A673 (cell line): ENCODE measurements around the gene SYT10. TPM values are rescaled to one million over a fixed set of nuclear protein-coding genes. Genes with fewer than 3 reads are reported as not detected.
A peak's percentile ranks its signal among the peaks of the same experiment; 100 is the strongest.

Experiments used
- BruUV-seq: library from RNA; stranded (reverse); fragments of 400-500 nt; replicated peaks from 2 replicates; lab custom pipeline; 2021; lab: Mats Ljungman, UMichigan
- CTCF ChIA-PET: fragments of 300-600 bp; sonication (Branson Sonifier 250); formaldehyde crosslinking; loops from one replicate; lab custom pipeline; 2022; ENCODE audit warnings: antibody characterized with exemption; lab: Charles Lee
- POLR2A ChIA-PET: fragments of 300-600 bp; sonication (Branson Sonifier 250); formaldehyde crosslinking; loops from one replicate; lab custom pipeline; 2022; ENCODE audit warnings: antibody characterized with exemption; ENCODE audit not compliant: low non-redundant PET; lab: Charles Lee
- DNase-seq: peaks from one replicate; pipeline ENCODE4 v3.0.0-alpha.2; 2015; ENCODE audit warnings: low spot score
- H3K27ac ChIP-seq: fragments of 200-600 bp; sonication (generic); 2 replicates; pipeline ENCODE4 v1.5.1; 2016; ENCODE audit warnings: mixed run types, low read depth, mild to moderate bottlenecking, mixed read lengths, antibody characterized with exemption, low read length; ENCODE audit not compliant: poor library complexity, severe bottlenecking
- H3K27me3 ChIP-seq: fragments of 200-600 bp; sonication (generic); replicated peaks from 2 replicates; pipeline ENCODE4 v1.6.1; 2017; ENCODE audit warnings: mixed run types, low read depth, mild to moderate bottlenecking, mixed read lengths, antibody characterized with exemption, low read length; ENCODE audit not compliant: insufficient read depth, poor library complexity
- H3K36me3 ChIP-seq: fragments of 200-600 bp; sonication (generic); 2 replicates; pipeline ENCODE4 v1.6.1; 2016; ENCODE audit warnings: mixed run types, mild to moderate bottlenecking, mixed read lengths, antibody characterized with exemption, low read length; ENCODE audit not compliant: insufficient read depth, poor library complexity, severe bottlenecking
- H3K4me1 ChIP-seq: fragments of 200-600 bp; sonication (generic); 2 replicates; pipeline ENCODE4 v1.6.1; 2017; ENCODE audit warnings: mixed run types, mild to moderate bottlenecking, mixed read lengths, antibody characterized with exemption, low read length; ENCODE audit not compliant: insufficient read depth, poor library complexity, severe bottlenecking
- H3K4me3 ChIP-seq: fragments of 200-600 bp; sonication (generic); 2 replicates; pipeline ENCODE4 v1.5.1; 2016; ENCODE audit warnings: low read depth, mixed run types, mild to moderate bottlenecking, mixed read lengths, low read length; ENCODE audit not compliant: poor library complexity, severe bottlenecking
- H3K9me3 ChIP-seq: fragments of 200-600 bp; sonication (generic); 2 replicates; pipeline ENCODE4 v1.6.1; 2016; ENCODE audit warnings: mixed run types, low read depth, mild to moderate bottlenecking, mixed read lengths, antibody characterized with exemption, low read length; ENCODE audit not compliant: poor library complexity, severe bottlenecking
- EZH2 ChIP-seq: fragments of 200-600 bp; sonication (generic); IDR thresholded peaks from 2 replicates; pipeline ENCODE4 v1.6.1; 2017; ENCODE audit warnings: borderline replicate concordance, low read depth, mild to moderate bottlenecking, mixed read lengths, antibody characterized with exemption, low read length; ENCODE audit not compliant: poor library complexity, severe bottlenecking
- intact Hi-C: fragments of 100-400 bp; cut with micrococcal nuclease; formaldehyde crosslinking; loops from one replicate; pipeline ENCODE4 v1.10.0; 2022; ENCODE audit not compliant: unreplicated experiment
- total RNA-seq: library from RNA; stranded (reverse); gene quantifications from 2 replicates; pipeline ENCODE4 v1.2.3, GENCODE V29; 2021
- TF ChIP-seq, protein P1 (sequence below): fragments of 300-800, 200-600 bp; sonication (generic); conservative IDR thresholded peaks from 2 replicates; pipeline ENCODE4 v1.5.1; 2017; ENCODE audit warnings: low read depth, mild to moderate bottlenecking, antibody characterized with exemption, low read length, moderate library complexity, mixed read lengths

Gene SYT10
- total RNA-seq, 1 experiment from 2014 or later, result not detected

DNA sequence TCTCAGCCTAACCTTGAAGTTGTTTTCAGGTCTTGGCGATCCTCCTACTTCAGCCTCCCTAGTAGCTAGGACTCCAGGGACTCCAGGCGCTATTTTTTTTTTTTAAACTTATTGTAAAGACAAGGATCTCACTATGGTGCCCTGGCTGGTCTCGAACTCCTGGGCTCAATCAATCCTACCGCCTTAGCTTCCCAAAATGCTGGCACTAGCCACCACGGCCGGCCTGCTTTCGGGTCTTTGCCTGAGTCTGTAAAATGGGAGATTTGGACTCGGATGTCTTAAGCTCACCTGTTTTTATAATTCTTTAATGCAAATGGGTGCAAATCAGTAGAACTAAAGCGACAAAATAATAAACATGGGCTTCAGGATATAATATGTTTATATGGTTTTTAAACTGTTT lies 858 bp upstream of the SYT10 start:
- POLR2A ChIA-PET, result no interaction called here
- H3K27ac ChIP-seq, result no peak overlapping the region
- CTCF ChIA-PET, result no interaction called here
- intact Hi-C loops, result no loop called here
- H3K4me3 ChIP-seq, result no peak overlapping the region
- TF ChIP-seq, protein P1, sequence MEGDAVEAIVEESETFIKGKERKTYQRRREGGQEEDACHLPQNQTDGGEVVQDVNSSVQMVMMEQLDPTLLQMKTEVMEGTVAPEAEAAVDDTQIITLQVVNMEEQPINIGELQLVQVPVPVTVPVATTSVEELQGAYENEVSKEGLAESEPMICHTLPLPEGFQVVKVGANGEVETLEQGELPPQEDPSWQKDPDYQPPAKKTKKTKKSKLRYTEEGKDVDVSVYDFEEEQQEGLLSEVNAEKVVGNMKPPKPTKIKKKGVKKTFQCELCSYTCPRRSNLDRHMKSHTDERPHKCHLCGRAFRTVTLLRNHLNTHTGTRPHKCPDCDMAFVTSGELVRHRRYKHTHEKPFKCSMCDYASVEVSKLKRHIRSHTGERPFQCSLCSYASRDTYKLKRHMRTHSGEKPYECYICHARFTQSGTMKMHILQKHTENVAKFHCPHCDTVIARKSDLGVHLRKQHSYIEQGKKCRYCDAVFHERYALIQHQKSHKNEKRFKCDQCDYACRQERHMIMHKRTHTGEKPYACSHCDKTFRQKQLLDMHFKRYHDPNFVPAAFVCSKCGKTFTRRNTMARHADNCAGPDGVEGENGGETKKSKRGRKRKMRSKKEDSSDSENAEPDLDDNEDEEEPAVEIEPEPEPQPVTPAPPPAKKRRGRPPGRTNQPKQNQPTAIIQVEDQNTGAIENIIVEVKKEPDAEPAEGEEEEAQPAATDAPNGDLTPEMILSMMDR, result no peak
- peaks cover 37% of the 10 kb centered on the region for H3K27me3 ChIP-seq
- no peaks in the 10 kb centered on the region for H3K4me1 ChIP-seq
- H3K36me3 ChIP-seq, result no peaks in the 10 kb centered on the region
- BruUV-seq, result no TSS peak
- DNase-seq, result no peak
- H3K9me3 ChIP-seq, result no peaks in the 10 kb centered on the region

DNA sequence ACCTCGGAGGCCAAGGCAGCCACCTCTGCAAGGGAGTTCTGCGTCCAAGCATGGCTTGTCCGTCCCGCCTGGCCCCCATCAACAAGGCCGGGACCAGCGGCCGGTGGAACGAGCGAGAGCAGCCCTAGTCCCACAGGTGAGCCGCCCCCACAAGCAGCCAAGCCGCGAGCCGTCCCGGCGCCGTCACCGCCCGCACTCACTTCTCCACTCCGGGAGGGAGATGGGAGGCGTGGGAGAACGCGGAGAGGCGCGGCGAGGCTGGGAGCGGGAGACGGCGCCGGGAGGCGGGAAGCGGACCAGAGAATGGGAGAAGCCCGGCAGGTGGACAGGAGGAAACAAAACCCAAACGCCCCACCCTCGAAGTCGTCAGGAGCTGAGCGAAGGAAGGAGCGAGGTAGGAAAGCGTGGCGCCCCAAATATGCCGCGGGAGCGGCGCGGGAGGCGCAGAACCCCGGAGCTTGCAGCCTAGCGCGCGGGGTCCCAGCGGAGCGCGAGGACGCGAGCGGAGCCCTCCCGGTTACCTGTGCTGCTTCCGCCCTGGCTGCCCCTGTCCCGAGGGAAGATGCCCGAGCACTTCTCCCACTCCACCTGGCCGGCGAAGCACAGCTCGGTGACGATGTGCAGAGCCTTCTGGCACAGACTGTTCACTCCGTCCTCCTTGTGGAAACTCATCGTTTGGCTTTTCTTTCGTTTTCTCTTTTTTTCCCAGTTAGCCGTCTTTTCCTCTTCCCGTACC lies 600 bp downstream of the SYT10 start:
- no peak for DNase-seq
- POLR2A ChIA-PET, result no interaction called here
- H3K27me3 ChIP-seq, result peaks cover 37% of the 10 kb centered on the region

DNA sequence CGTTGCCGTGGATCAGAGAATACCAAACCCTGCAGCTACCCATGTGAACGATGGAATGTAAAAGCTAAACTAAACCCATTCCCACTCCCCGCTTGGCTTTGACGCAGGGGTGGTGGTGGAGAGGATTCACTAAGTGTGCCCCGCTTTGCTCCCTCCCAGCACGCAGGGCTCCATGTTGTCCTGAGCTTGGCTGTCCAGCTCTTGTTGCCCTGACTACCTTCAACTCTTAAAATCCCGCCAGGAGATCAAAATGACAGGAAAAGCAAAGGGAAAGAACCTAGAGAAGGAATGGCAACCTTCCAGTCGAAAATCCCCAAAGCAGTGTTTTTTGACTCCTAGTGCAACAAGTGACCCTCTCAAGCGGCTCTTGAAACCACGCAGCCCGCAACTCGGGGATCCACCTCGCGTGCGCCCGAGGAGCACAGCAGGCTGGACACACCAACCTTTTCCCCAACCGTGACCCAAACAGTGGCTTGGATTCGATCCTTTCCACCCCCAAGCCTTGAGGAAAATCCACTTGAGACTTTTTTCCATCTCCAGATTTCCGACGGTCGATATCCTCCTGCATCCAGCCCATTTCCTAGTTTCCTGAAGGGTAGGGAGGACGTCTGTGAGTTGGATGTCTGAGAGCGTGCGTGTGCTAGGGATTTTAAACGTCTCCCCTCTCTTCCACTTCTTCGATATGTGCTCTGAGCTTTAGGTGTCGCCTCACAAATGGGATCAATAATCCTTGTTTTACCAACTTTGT lies 1.4 kb downstream of the SYT10 start:
- no peak overlapping the region for H3K27ac ChIP-seq
- ChIA-PET POLR2A (no interaction called here), CTCF (no interaction called here)
- no peaks in the 10 kb centered on the region for H3K36me3 ChIP-seq
- H3K4me1 ChIP-seq, result no peaks in the 10 kb centered on the region
- H3K4me3 ChIP-seq, result no peak overlapping the region
- intact Hi-C loops, result no loop called here
- DNase-seq, result no peak
- H3K27me3 ChIP-seq, result peaks cover 37% of the 10 kb centered on the region
- no peaks in the 10 kb centered on the region for H3K9me3 ChIP-seq
- no peak for TF ChIP-seq EZH2
- TF ChIP-seq, protein P1, result no peak
- no TSS peak for BruUV-seq

More for the DNA sequence above, 600 bp downstream of the SYT10 start:
- Histone ChIP-seq H3K4me3 (peak overlapping the region; percentile 31), H3K36me3 (no peaks in the 10 kb centered on the region), H3K9me3 (no peaks in the 10 kb centered on the region), H3K27ac (no peak overlapping the region), H3K4me1 (no peaks in the 10 kb centered on the region)
- CTCF ChIA-PET, result no interaction called here
- BruUV-seq, result no TSS peak
- peak; percentile 2 for TF ChIP-seq EZH2
- TF ChIP-seq, protein P1, result no peak
- intact Hi-C loops, result no loop called here
